Stimulated activated CD8-positive, alpha-beta memory T cell treated with anti-CD3 and anti-CD28 coated beads, Interleukin-12 subunit alpha, Interleukin-12 subunit beta, amount 100 ng/mL, for 24 hours (primary cell): ENCODE results near the gene VENTX.
"Not testable (repeated sequence)": the region's sequence is repeated elsewhere in the genome, so short reads cannot be mapped to it uniquely, and the experiment has no call there.

Experiments used
- DNase-seq: peaks from one replicate; pipeline ENCODE4 v3.0.0-alpha.2; 2020; ENCODE audit errors: extremely low read depth

VENTX gene

GRCh38 chr10:133214468-133215410 lies 22.9 kb upstream of the VENTX start:
- no peak for DNase-seq

- no peak for DNase-seq
Measured at GRCh38 chr10:133215586-133215985, 22.1 kb upstream of the VENTX start.

GRCh38 chr10:133216776-133217175 lies 20.9 kb upstream of the VENTX start:
- DNase-seq = no peak

GRCh38 chr10:133217800-133218589 lies 19.7 kb upstream of the VENTX start:
- DNase-seq = no peak

- no peak for DNase-seq
Measured at GRCh38 chr10:133218891-133219290, 18.8 kb upstream of the VENTX start.

- no peak for DNase-seq
Measured at GRCh38 chr10:133219782-133220181, 17.9 kb upstream of the VENTX start.

- no peak for DNase-seq
Measured at GRCh38 chr10:133221331-133221730, 16.3 kb upstream of the VENTX start.

- DNase-seq = not testable (repeated sequence)
Measured at GRCh38 chr10:133221756-133222155, 15.9 kb upstream of the VENTX start.

- no peak for DNase-seq
Measured at GRCh38 chr10:133224076-133224475, 13.6 kb upstream of the VENTX start.

- DNase-seq = no peak
Measured at GRCh38 chr10:133224756-133225372, 12.8 kb upstream of the VENTX start.

GRCh38 chr10:133225707-133226191 lies 11.9 kb upstream of the VENTX start:
- DNase-seq = no peak

GRCh38 chr10:133226251-133226808 lies 11.3 kb upstream of the VENTX start:
- no peak for DNase-seq

GRCh38 chr10:133227256-133227655 lies 10.4 kb upstream of the VENTX start:
- DNase-seq = no peak

- no peak for DNase-seq
Measured at GRCh38 chr10:133229265-133230043, 8.2 kb upstream of the VENTX start.

GRCh38 chr10:133230044-133230361 lies 7.7 kb upstream of the VENTX start, which contains the start of gene UTF1:
TSS of gene UTF1 (plus strand) at chr10:133230217. CDS start at chr10:133230289, 72 bp downstream.
- DNase-seq = no peak

GRCh38 chr10:133230387-133231195 lies 7.1 kb upstream of the VENTX start:
- DNase-seq = no peak

GRCh38 chr10:133231244-133231945 lies 6.3 kb upstream of the VENTX start:
- no peak for DNase-seq

- DNase-seq = no peak
Measured at GRCh38 chr10:133231946-133232574, 5.6 kb upstream of the VENTX start.

- not testable (repeated sequence) for DNase-seq
Measured at GRCh38 chr10:133234796-133235195, 2.9 kb upstream of the VENTX start.
